Thyroid gland (tissue), 4 donors: ENCODE data around the gene N4BP2. TPM values are rescaled to one million over a fixed set of nuclear protein-coding genes. Genes with fewer than 3 reads are reported as not detected.

Source experiments
- DNase-seq, 2 donors: peaks; one replicate each; pipeline ENCODE4 v3.0.0-alpha.2; 2019
- H3K27ac ChIP-seq, 3 donors: fragments of 200-600 bp; sonication (generic); 1 replicate in 2 of 3; 2 replicates in 1 of 3; pipeline ENCODE4 v1.5.1; 2016 to 2019; ENCODE audit warnings: mild to moderate bottlenecking in 1 of 3, moderate library complexity in 1 of 3
- H3K27me3 ChIP-seq: fragments of 200-600 bp; sonication (generic); one replicate; pipeline ENCODE4 v1.5.1; 2019
- H3K36me3 ChIP-seq, 2 donors: fragments of 200-600 bp; sonication (generic); one replicate each; pipeline ENCODE4 v1.5.1; 2016 to 2019
- H3K4me1 ChIP-seq, 2 donors: fragments of 200-600 bp; sonication (generic); one replicate each; pipeline ENCODE4 v1.5.1; 2017 to 2019
- H3K4me3 ChIP-seq, 3 donors: fragments of 200-600 bp; sonication (generic); replicated peaks in 1 of 3; 1 replicate in 2 of 3; 2 replicates in 1 of 3; pipeline ENCODE4 v1.5.1; 2016; ENCODE audit warnings: mild to moderate bottlenecking in 1 of 3
- H3K9me3 ChIP-seq: fragments of 200-600 bp; sonication (generic); one replicate; pipeline ENCODE4 v1.5.1; 2017
- POLR2A ChIP-seq, 2 donors: fragments of 450-650 bp; IDR thresholded peaks; one replicate each; pipeline ENCODE4 v1.6.1; 2017; ENCODE audit warnings: antibody characterized with exemption in 2 of 2, mild to moderate bottlenecking in 2 of 2, moderate library complexity in 1 of 2
- WGBS, 2 donors: methylation state at CpG; one replicate each; pipeline ENCODE4 v1.1.5; 2017; 5-methylcytosine and 5-hydroxymethylcytosine counted together
- intact Hi-C: fragments of 100-400 bp; cut with DNase I; formaldehyde crosslinking; loops from one replicate; pipeline ENCODE4 v1.15.1; 2023
- total RNA-seq, 4 donors: library from RNA; depleted of rRNA; stranded (reverse); fragments of >200 nt; gene quantifications; one replicate each; pipeline ENCODE4 v1.2.3, GENCODE V29; 2016
- TF ChIP-seq, protein P1 (sequence below), 6 experiments: fragments of 200-600 bp in 3 of 6; fragments of 450-650 bp in 3 of 6; sonication (generic) in 3 of 6; IDR thresholded peaks; one replicate each; pipeline ENCODE4 v1.5.1; 2016 to 2019; ENCODE audit warnings: antibody characterized with exemption in 6 of 6, mild to moderate bottlenecking in 2 of 6, inconsistent platforms in 1 of 6, moderate library complexity in 1 of 6

Gene N4BP2
- total RNA-seq, 4 donors from 2014 or later = 20.4 to 37.4 (median 25.5) TPM

- intact Hi-C loops = loop anchor here (10.0 kb wide), 2 partner anchors 154 to 564 kb away; no protein-coding TSS in a partner anchor
- H3K9me3 ChIP-seq = no peaks in the 10 kb centered on the region
- TF ChIP-seq POLR2A (IDR thresholded peaks at IDR 0.05) = no peak
- TF ChIP-seq, protein P1, sequence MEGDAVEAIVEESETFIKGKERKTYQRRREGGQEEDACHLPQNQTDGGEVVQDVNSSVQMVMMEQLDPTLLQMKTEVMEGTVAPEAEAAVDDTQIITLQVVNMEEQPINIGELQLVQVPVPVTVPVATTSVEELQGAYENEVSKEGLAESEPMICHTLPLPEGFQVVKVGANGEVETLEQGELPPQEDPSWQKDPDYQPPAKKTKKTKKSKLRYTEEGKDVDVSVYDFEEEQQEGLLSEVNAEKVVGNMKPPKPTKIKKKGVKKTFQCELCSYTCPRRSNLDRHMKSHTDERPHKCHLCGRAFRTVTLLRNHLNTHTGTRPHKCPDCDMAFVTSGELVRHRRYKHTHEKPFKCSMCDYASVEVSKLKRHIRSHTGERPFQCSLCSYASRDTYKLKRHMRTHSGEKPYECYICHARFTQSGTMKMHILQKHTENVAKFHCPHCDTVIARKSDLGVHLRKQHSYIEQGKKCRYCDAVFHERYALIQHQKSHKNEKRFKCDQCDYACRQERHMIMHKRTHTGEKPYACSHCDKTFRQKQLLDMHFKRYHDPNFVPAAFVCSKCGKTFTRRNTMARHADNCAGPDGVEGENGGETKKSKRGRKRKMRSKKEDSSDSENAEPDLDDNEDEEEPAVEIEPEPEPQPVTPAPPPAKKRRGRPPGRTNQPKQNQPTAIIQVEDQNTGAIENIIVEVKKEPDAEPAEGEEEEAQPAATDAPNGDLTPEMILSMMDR (IDR thresholded peaks at IDR 0.05) = no peak
- WGBS, 2 donors = 94% methylated on average over 3 of the region's 3 CpGs
- DNase-seq = no peak
- H3K4me1 ChIP-seq = no peaks in the 10 kb centered on the region
- no peak overlapping the region for H3K27ac ChIP-seq
- no peaks in the 10 kb centered on the region for H3K27me3 ChIP-seq
- no peak overlapping the region for H3K4me3 ChIP-seq
- H3K36me3 ChIP-seq = no peaks in the 10 kb centered on the region
Observed at GRCh38 chr4:40150932-40151331, 94.3 kb downstream of the N4BP2 start.

- H3K4me3 ChIP-seq = no peak overlapping the region
- no peaks in the 10 kb centered on the region for H3K4me1 ChIP-seq
- no peaks in the 10 kb centered on the region for H3K27me3 ChIP-seq
- H3K9me3 ChIP-seq = no peaks in the 10 kb centered on the region
- no peaks in the 10 kb centered on the region for H3K36me3 ChIP-seq
- no peak for TF ChIP-seq POLR2A (IDR thresholded peaks at IDR 0.05)
- TF ChIP-seq, protein P1 (IDR thresholded peaks at IDR 0.05) = no peak
- no peak overlapping the region for H3K27ac ChIP-seq
- intact Hi-C loops = loop anchor here (10.0 kb wide), 2 partner anchors 152 to 562 kb away; no protein-coding TSS in a partner anchor
- no peak for DNase-seq
- WGBS, 2 donors = 89 to 92% methylated on average over 4 of the region's 4 CpGs
Observed at GRCh38 chr4:40152637-40153036, 96.0 kb downstream of the N4BP2 start.

DNA sequence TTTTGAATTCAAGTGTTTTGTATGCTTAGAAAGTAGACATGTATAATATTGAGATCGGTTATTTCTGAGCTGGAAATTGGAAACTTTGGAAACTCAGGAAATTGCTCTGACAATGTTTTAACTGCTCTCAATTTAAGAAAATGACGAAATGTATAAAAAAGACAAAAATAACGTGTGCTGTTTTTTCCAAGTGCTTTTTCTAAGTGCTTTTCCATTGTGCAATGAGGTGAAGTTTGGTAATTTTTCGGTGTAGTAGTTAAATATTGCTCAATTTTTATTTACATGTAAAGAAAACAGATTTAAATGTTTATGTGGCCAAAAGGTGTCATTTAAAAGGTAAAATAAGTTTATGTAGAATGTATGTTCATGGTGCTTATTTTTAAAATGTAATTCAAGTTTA is 100.8 kb downstream of the N4BP2 start:
- Histone ChIP-seq H3K4me1 (no peaks in the 10 kb centered on the region), H3K9me3 (no peaks in the 10 kb centered on the region), H3K4me3 (no peak overlapping the region), H3K27ac (no peak overlapping the region), H3K27me3 (no peaks in the 10 kb centered on the region), H3K36me3 (no peaks in the 10 kb centered on the region)
- intact Hi-C loops = loop anchor here (10.0 kb wide), 2 partner anchors 147 to 557 kb away; no protein-coding TSS in a partner anchor
- DNase-seq = no peak
- 84 to 86% methylated on average over 4 of the region's 4 CpGs for WGBS, 2 donors
- TF ChIP-seq, protein P1 (IDR thresholded peaks at IDR 0.05) = no peak
- no peak for TF ChIP-seq POLR2A (IDR thresholded peaks at IDR 0.05)

DNA sequence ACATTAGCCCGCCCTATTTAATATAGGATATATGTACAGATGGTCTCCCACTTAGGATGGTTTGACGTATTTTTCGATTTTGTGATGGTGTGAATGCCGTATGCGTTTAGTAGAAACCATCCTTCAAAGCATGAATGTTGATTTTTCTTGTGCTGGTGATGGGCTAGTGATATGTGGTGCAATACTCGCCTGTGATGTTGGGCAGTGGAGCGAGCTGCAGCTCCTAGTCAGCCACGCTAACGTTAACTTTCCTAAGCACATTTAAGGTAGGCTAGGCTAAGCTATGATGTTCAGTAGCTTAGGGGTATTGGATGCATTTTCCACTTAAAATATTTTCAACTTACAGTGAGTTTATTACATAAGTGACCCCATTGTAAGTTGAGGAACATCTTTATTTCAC is 103.6 kb downstream of the N4BP2 start:
- intact Hi-C loops = no loop called here

GRCh38 chr4:40164459-40164858 is 107.8 kb downstream of the N4BP2 start:
- Histone ChIP-seq H3K4me1 (no peaks in the 10 kb centered on the region), H3K4me3 (no peak overlapping the region), H3K9me3 (no peaks in the 10 kb centered on the region), H3K27me3 (no peaks in the 10 kb centered on the region), H3K27ac (no peak overlapping the region), H3K36me3 (no peaks in the 10 kb centered on the region)
- intact Hi-C loops = no loop called here
- no peak for TF ChIP-seq POLR2A (IDR thresholded peaks at IDR 0.05)
- TF ChIP-seq, protein P1 (IDR thresholded peaks at IDR 0.05) = no peak
- 76 to 90% methylated on average over 3 of the region's 3 CpGs for WGBS, 2 donors
- no peak for DNase-seq

More for the DNA sequence above, 103.6 kb downstream of the N4BP2 start:
- DNase-seq = no peak
- Histone ChIP-seq H3K4me3 (no peak overlapping the region), H3K9me3 (no peaks in the 10 kb centered on the region), H3K4me1 (no peaks in the 10 kb centered on the region), H3K27ac (no peak overlapping the region), H3K27me3 (no peaks in the 10 kb centered on the region), H3K36me3 (no peaks in the 10 kb centered on the region)
- no peak for TF ChIP-seq POLR2A (IDR thresholded peaks at IDR 0.05)
- TF ChIP-seq, protein P1 (IDR thresholded peaks at IDR 0.05) = no peak
- WGBS, 2 donors = 94 to 95% methylated on average over 9 of the region's 9 CpGs
